HG03439 (cell line): Measurements from ENCODE around the gene ATP1A3.
"Not testable (repeated sequence)": the region's sequence is repeated elsewhere in the genome, so short reads cannot be mapped to it uniquely, and the experiment has no call there.

Experiments used
- ATAC-seq: cut with Tn5 transposase; IDR thresholded peaks from one replicate; pipeline ENCODE4 v1.9.1; 2021; ENCODE audit warnings: mild to moderate bottlenecking, moderate library complexity; ENCODE audit not compliant: unreplicated experiment

ATP1A3 gene

DNA sequence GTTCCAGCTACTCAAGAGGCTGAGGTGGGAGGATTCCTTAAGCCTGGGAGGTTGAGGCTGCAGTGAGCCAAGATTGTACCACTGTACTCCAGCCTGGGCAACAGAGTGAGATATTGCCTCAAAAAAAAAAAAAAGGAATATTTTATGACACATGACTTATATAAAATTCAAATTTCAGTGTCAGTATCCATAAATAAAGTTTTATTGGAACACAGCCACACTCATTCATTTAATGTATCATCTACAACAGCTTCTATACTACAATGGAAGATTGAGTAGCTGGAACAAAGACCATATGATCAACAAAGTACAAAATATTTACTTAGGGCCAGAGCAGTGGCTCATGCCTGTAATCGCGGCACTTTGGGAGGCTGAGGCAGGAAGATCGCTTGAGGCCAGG, 18.7 kb upstream of the ATP1A3 start:
- ATAC-seq, result not testable (repeated sequence)

DNA sequence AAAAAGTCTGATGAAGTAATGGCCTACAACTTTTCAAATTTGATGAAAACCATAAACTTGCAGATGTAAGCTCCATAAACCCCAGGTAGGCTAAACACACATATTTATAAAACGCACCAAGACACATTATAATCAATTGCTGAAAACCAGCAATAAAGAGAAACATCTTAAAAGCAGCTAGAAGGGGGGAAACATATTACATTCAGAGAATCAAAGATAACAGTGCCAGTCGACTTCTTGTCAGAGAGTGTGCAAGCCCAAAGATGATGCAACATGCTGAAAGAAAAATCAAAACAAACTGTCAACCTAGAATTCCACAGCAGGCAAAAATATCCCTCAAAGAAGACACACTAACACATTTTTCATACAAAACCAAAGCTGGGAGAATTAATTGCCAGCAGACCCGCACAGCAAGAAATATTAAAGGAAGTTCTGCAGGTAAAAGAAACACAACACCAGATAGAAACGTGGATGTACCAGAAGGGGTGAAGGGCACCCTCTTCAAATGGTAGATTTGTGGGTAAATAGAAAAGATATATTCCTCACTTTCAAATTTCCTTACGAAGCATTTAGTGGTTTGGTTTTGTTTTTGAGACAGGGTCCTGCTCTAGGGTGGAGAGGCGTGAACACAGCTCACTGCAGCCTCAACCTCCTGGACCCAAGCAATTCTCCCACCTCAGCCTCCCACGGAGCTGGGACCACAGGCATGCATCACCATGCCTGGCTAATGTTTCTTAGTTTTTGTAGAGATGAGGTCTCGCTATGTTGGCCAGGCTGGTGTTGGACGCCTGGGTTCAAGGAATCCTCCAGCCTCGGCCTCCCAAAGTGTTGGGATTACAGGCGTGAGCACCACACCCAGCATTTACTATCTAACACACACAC, 16.5 kb upstream of the ATP1A3 start:
- ATAC-seq, result no peak

DNA sequence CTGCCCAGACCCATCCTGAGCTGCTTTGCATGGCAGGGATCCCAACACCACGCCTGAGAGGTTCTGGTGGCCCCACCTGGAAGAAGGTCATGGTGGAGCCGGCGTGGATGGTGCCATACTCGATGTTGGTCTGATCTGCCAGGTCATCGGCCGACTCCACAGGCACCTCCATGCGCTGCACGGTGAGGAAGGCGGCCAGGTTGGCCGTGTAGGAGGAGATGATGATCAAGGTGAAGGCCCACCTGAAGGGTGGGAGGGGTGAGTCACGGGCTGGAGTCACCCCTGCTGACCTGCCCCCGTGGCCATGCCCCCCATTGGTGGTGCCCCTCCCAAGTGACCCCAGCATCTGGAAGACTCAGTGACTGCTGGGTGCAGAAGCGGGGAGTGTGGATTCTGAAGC, 12.5 kb upstream of the ATP1A3 start:
- no peak for ATAC-seq

DNA sequence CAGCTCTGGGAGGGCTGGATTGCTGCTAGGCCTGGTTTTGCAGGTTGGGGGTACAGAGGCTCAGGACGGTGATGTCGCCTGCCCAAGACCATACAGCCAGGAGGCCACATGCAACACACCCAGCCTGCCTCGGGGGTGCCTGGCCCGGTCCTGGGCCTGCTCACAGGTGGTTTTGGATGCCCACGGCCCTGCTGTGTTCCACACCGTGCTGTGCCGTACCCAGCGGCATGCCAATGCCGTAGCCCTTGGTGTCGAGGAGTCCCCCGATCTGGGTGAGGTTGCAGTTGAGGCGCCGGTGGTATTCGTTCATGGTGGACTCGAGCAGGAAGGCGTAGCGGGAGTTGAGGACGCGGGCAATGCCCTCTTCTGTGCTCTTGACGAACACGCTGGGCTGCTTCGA, 11.5 kb upstream of the ATP1A3 start:
- ATAC-seq, result no peak

DNA sequence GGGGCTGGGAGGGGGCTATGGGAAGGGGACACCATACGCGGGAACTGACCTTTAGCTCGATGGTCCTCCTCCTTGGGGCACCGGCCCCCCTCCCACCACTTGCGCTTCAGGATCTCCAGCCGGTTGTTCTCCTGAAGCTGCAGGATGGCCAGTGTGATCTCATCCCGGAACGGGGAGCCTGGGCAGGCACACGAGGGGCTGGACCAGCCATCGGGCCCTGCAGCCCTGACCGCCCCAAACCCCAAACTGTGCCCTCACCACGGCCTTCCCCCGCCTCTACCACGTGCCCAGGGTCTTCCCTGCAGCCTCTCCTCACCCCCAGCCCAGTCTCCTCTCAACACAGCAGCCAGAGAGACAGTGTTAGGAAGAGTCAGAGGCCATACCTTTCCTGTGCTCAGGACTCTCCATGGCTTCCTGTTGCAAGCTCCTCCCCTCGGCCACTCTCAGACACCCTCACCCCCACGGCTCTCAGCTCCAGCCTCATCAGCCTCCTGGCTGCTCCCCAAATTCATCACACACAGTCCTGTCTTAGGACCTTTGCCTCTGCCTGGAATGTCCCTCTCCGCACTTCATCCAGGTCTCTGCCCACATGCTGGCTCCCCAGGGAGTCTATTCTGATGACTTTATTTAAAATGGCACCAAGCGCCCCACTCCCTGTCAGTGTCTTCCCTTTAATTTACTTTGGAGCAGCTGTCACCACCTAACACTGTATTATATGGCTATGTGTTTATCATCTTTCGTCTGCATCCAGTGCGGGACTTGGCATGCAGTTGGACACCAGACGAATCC, 9.7 kb upstream of the ATP1A3 start:
- no peak for ATAC-seq

- ATAC-seq, result no peak
Observed at GRCh38 chr19:41999878-42000208, 5.8 kb upstream of the ATP1A3 start.

DNA sequence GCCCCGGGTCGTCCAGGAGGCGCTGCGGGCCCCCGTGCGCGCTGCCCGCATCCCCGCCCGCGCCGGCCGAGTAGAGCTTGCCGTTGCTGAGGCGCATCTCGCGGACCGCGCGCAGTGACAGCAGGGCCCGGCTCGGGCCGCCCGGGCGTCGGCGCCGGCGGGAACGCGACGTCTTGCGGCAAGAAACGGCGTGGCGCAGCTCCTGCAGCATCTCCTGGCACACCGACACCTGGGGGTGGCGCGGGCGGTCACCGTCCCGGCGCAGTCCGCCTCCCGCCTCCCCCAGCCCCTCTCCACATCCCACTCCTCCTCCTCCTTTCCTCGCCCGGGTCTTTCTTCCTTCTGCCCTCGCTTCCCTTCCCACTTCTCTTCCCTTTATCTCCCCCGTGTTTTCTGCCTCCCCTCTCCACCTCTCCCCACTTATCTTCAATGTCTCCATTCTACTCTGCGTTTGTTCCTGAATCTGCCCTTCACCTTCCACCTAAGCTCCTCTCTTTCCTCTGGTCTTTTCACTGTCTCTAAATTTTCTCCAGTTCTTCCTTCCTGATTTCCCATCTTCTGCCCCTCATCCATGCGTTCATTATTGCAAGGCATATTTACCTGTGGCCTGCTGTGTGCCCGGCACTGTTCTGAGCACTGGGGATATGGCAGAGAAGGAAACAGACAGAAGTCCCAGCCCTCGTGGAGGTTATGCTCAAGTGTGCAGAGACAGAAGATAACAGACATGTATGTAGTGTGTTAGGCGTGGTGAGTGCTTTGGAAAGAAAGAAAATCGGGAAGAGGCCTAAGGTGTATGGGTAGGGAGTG, 5.2 kb upstream of the ATP1A3 start:
- ATAC-seq, result no peak

DNA sequence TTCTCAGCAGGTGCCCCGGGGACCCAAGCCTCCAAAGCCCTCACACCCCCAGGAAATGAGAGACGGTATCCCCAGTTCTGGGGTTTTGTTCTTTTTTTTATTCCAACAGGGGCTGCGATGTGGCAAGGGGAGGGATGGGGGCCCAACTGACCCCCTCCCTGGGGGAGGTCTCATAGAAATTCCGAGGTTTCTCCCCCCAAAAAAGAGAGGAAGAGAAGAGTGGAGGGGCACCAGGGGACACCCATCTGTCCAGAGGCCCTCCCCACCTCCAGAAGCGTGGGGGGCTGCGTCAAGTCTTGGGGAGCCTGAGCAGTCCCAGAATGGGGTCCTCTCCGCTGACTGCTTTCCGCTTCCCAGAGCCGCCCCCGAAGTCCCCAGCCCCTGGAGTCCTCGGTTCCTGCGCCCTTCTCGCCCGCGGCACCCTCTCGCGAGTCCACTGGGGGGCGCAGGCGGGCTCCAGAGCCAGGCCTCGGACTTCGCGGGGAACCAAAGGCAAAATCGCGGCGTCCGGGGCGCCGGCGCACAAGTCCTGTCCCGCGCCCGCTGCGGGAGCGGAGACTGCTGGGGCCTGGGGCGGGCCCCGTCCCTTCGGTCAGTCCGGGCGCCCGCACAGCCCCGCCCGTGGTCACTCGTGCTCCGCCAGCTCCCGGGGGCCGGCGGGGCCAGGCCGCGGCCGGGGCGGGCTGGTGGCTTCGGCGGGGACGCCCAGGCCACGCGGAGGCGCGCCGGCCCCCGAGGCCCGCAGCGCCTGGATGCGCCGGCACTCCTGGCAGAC, 4.4 kb upstream of the ATP1A3 start:
- no peak for ATAC-seq

DNA sequence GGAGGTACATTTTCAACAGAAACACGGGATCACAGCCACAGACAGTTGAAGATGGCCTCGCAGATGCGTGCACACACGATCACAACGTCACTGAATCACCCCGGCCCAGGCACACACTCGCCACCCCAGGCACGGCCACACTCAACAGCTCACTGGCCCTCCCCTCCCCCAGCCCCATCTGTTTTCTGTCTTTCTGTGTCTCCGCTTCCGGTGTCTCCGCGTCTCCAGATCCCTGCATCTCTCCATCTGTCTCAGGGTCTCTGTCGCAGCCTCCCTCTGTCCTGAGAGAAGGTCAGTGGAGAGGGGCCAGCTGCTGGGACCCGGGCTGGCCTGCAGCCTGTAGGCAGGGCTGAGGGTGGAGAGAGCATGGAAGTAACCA, 3.8 kb upstream of the ATP1A3 start:
- no peak for ATAC-seq

DNA sequence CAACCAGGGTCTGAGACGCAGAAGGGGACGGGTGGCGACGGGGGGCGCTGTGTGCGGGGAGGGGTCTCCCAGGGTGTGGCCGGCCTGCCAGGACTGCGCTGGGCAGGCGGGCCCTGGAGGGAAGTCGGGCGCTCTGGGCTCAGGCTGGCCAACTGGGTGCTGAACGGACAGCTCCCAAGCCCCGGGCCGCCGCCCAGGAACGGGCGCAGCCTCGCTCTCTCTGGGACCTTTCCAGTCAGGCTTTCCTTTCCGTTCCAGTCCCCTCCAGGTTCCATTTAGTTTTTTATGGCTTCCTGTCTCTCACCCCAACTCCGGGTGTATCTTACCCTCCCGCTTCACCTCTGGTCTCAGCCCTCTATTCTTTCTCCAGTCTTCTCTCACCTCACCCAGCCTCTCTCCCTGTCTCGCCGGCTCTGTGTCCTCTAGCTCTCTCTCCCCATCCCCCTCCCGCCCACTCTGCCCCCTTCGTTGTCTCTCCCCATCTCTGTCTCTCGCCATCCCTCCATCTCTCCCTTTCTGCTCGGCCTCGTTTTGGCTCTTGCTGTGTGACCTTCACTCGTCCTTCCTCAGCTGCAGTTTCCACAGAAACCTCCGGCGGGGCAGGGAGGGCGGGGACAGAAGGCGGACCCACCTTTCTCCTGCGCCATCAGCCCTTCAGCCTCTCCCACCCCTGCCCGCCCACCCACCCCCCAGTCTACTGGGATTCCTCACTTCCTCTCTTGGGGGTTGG, 3.3 kb upstream of the ATP1A3 start:
- no peak for ATAC-seq

DNA sequence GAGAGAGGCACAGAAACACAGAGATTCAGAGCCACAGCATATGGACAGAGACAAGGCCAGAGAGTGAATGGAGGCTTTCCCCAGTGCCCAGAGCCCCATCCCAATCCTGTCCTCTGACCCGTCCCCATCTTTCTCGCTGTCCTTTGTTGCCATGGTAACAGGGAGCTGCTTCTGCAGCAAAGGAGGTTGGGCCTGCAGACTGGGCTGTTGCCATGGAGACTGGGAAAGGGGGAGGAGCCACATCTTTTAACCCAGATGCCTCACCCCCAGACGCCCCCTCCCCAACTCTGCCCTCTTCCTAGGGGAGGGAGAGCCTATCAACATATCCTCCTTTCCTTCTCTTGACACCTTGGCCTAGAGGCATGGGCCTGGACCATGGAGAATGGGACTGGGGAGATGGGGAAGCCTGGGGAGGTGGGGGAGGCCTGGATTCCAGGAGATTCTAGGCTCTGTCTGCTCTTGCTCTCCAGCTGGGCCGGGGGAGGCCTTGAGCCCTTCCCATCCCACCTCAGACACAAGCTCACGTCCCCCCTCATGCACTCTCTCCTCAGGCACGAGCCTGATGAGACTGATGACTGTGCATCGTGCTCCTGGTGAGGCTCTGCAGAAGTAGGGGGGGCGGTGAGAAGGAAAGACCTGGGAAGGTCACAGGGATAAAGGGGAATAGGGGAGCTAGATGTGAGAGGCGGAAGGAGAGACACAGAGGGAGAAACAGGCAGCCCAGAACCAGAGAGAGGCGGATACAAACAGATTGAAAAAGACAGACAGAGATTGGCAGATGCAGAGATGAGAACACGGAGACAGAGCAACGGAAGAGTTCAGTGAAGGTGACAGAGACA, 2.1 kb upstream of the ATP1A3 start:
- ATAC-seq, result no peak

DNA sequence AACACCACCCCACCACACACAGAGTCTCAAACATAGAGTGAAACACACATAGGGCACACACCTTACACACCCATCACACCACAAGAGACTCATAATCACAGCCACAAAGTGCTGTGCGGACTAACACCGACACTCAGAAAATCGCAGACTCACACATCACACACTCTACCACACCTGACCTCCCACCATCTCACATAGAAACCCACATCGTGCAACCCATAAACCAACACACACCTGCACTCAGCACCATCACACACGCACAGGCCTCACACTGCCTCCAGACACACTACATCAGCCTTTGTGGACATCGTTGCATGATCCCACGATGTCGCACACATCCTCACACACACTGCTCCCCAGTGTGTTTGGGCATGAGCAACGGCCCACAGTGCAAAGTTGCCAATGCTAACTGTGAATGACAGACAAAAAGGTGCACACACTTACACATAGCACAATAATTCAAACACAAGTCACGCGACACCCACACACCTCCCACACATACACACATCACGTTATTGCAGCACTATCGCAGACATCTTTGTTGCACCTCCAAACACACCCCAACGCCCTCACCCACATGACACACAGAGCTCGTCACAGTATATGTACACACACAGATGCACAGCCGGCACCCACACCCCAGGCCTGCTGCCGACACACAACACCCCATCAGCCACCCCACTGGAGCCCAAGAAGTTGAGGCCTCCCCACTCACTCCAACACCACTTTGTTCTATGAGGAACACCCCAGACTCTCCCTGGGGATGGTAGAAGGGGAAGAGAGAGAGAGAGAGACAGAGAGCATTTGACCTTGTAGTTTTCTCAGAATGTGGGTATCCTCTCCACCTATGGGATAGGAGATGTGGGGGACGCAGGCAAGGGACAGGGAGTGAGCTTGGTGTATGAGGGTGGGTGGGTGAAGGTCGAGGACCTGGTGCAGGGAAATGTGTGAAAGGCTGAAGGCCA, 1.2 kb upstream of the ATP1A3 start:
- no peak for ATAC-seq

GRCh38 chr19:41994521-41994971, 516 bp upstream of the ATP1A3 start:
- no peak for ATAC-seq

GRCh38 chr19:41991925-41992569, 2.0 kb downstream of the ATP1A3 start:
- ATAC-seq, result not testable (repeated sequence)

DNA sequence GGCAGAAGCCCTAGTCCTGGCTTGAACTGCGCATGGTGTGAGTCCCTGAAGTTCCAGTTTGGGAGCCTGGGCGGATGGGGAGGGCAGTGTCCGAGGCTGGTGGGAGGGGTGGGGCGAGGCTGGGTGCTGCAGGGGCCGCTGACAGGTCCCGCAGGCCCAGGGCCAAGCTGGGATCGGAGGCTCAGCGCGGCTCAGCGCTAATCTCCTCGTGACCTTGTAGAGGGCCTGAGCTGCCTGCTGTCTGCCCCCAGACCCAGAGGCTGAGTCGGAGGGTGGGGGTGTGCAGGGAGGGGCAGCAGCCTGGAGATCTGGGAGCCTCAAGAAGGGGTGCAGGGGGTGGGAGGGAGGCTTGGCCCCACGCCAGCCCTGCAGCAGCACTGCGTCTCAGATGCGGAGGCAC, 3.0 kb downstream of the ATP1A3 start:
- ATAC-seq, result no peak

DNA sequence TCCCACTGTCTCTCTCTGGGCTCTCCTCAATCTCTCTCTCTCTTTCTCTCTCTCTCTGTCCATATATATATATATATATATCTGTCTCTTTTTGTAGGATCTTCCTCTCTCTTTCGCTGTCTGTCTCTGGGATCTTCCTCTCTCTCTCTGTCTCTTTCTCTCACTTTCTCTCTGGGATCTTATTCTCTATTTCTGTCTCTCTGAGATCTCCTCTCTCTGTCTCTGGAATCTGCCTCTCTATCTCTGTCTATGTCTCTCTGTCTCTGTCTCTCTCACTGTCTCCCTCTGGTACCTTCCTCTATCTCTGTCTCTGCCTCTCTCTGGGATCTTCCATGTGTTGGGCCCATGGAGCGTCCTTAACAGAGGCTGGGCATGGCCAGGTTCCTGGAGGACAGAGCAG, 3.4 kb downstream of the ATP1A3 start:
- ATAC-seq, result no peak

GRCh38 chr19:41990028-41990427, 4.0 kb downstream of the ATP1A3 start:
- no peak for ATAC-seq
